NCI-H345 treated with DMSO at 0.1 percent for 48 hours (cell line): ENCODE data around the gene TMEM44.
"Not testable (repeated sequence)": the region's sequence is repeated elsewhere in the genome, so short reads cannot be mapped to it uniquely, and the experiment has no call there.

ENCODE experiments used
- DNase-seq: peaks from one replicate; lab custom pipeline; 2025; ENCODE audit not compliant: unreplicated experiment; lab: John Stamatoyannopoulos, UW

The TMEM44 gene

DNA sequence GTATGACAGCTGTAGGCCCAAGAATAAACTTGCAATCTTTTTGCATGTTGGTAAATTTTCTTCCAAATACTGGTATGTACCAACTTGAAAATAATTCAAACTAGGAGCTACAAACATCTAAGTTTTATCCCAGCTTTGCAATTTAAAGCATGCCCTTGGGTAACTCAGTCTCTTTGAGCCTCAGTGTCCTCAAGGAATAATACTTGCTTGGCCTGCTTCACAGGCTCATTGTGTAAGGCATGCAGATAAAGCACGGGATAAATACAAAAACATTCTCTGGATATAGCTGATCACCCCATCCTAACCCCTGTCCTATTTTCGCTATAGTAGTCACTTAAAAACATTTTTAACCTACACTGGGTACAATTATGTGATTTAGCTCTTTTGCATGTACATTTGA is 9.6 kb upstream of the TMEM44 start:
- no peak for DNase-seq

DNA sequence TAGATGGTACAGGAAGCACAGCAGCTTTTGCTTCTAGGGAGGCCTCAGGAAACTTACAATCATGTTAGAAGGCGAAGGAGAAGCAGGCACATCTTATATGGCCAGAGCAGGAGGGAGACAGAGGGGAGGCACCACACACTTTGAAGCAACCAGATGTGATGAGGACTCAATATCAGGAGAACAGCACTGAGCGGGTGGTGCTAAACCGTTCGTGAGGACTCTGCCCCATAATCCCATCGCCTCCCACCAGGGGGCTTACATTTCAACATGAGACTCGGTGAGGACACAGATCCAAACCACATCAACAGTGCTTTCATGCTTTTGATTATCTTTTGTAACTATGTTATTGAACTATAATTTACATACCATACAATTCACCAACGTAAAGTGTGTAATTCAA is 7.6 kb upstream of the TMEM44 start:
- no peak for DNase-seq

DNA sequence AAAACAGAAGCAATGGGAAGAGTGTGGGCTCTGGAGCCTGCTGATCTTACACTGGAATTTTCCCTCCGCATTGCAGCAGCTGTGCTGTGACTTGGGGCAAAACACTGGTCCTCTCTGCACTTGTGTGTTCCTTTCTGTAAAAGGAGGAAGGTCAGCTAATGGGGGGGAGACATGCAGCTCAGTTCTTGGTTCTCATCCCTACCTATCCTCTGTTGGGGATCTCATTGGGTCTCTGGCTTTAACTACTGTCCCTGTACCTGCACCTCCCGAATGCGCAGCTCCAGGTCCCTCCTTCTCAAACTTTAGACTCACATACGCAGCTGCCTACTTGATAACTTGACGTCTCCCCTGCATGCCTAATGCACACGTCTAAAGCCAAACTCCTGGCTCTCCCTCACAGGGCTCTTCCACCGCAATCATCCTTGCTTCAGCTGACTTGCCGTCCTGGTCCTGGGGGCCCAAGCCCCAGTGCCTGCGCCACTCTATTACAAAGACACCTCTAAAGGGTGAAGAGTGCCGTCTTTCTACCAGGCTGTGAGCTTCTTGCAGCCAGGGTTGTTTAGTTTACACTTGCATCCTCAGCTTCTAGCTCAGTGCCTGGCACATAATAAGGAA is 5.9 kb upstream of the TMEM44 start:
- no peak for DNase-seq

DNA sequence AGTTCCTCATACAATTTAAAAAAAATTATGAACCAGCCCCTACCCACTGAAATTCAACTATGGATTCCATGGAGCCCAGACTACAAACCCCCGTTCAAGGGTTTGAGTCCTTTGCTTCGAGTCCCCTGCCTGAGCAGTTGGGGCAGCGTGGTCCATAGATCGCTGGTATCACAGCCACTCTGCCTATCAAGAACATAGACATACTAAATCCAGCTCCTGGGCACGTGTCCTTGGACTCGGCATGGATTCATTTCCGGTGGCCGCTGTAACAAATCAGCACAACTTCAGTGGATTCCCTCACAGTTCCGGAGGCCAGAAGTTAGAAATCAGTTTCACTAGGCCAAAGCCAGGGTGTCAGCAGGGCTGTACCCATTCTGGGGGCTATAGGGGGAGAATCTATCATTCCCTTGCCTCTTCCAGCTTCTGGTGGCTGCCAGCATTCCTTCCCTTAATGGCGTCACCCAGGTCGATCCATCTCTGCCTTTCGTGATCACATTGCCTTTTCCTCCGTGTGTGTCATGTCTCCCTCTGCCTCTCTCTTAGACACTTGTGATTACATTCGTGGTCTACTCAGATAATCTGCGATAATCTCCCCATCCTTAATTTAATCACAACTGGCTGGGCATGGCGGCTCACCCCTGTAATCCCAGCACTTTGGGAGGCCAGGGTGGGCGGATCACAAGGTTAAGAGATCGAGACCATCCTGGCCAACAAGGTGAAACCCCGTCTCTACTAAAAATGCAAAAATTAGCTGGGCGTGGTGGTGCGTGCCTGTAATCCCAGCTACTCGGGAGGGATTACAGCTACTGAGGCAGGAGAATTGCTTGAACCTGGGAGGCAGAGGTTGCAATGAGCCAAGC is 4.6 kb upstream of the TMEM44 start:
- DNase-seq = no peak

DNA sequence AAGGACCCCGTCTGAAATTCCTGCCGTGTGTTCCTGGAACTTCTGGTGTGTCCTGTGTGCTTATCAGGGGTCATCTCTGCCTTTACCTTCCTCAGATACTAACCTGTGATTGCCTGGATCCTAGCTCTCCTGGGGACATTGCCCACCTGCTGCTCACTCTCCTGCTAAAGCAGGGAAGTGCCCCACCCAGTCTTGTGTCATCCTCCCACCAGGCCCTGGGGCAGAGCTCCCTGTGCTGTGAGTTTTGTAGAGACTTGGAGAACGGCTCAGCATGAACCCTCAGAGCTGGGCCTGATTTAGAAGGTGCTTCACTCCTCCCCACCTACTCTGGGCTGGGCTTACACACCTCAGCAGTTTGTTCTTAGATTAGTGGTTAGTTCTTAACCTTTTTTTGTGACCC is 3.8 kb upstream of the TMEM44 start:
- no peak for DNase-seq

DNA sequence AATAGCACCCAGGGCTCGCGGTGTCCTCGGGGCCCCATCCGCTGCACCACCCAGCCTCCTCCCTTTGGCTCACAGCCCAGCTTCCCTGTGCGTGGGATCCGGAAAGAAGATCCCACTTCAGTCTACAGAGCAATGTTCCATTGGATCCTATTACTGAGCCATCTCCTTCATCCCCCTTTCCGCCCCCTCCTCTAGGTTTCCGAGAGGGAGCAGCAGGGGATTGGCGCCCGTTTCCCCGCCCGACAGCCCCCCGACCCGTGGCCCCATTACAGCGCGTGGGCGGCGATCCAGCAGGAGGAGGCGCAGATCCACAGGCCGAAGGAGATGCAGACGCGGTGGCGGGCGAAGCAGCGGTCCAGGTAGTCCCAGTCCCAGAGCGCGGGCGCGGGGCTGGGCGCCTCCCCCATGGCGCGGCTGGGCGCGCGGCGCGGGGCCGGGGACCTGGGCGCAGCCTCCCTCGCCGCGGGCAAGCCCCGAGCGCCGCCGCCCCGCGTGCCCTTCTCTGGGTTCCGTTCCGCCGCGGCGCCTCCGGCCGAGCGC is 340 bp downstream of the TMEM44 start:
- DNase-seq = peak; percentile 61

DNA sequence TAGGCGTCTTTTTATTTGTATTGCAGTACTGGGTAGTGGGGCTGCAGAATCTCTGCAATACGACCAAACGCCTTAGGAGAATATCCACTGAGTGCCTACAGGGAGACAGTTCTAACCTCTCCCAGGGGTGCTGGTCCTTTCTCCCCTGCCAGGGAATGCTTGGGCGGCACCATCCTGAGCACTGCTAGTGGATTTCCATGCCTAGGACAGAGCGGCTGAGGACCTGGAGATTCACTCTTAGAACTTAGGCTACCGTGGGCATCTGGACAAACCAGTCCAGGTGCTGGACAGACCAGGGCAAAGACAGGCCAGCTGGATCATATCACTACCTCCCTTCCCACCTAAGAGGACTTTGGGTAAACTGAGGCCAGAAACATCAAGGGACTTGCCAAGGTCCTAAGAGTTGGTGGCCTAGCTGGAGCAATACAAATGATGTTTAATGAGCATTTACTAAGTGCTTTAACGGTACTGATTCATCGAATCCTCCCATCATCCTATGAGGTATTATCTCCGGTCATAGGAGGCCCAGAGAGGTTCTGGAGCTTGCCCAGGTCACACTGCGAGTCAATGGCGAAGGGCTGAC is 902 bp downstream of the TMEM44 start:
- no peak for DNase-seq

DNA sequence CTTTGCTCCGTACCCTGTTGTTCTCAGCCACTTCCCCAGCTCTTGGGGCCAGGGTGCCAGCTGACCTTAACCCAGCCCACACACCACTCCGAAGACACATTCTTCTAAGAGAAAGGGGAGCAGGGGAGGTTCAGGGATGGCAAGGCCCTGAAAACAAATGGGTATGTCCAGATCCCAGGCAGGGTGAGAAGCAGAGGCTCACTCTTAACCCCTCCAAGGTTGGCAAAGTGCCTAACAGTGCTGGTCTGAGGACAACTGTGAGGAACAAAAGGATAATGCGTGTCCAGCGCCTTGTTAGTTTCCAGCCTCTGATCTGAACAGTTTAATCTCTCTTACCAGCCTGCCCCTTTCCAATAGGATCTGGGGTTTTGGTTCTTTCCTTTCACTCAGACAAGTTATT is 1.5 kb downstream of the TMEM44 start:
- DNase-seq = no peak

DNA sequence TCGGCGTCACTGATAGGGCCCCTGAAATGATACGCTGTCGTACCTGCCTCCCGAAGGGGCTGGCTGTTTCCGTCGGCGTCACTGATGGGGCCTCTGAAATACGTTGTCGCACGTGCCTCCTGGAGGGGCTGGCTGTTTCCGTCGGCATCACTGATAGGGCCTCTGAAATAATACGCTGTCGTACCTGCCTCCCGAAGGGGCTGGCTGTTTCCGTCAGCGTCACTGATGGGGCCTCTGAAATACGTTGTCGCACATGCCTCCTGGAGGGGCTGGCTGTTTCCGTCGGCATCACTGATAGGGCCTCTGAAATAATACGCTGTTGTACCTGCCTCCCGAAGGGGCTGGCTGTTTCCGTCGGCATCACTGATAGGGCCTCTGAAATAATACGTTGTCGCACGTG is 2.5 kb downstream of the TMEM44 start:
- not testable (repeated sequence) for DNase-seq

DNA sequence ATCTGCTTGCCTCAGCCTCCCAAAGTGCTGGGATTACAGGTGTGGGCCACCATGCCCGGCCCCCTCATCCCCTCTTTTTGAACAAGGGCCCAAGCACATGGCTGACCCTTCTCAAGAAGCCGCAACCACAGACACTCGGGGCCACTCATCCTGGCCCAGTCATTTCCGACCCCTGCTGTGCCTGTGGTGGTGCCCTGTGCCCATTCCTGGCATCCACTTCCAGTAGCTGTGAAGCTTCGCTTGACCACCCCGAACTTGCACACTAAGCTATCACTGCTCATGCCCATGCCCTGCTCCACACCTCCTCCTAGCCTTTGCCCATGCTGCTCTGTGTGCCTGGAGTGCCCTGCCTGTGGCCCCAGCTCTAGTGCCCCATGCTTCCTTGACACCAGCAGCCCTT is 8.3 kb downstream of the TMEM44 start:
- no peak for DNase-seq

DNA sequence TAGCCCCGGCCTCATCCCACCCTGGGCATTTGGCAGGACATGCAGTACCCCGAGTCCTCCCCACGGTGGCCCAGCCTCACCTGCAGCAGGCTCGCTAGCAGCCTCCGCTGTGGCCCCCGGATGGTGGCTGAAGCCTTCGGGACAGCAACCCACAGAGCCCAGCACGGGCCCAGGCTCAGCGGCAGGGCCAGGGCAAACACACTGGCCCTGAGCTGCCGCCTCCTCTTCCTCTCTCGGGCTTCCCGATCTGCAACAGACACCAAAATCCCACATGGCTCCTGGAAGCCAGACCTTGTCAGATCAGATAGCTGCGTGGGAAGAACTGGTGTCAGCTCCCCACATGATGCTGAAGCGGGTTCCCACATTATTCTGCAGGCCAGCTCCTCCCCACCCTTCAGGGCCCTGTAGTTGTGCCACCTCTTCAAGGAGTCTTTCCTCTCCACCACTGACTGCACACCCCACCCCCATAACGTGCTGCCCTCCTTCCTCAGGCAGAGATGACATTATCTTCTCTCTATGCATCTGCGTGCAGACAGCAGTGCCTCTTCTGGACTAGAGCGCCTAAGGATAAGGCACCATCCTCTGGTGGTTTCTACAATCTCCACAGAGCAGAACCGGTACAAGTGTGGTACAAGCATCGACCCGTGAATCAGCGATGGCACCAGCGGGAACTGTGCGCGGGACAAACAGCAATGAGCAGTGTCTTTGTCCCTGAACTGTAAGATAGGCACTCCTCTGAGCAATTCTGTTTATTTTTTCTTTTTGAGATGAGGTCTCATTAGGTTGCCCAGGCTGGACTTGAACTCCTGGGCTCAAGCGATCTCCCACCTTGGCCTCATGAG is 9.5 kb downstream of the TMEM44 start:
- DNase-seq = no peak

DNA sequence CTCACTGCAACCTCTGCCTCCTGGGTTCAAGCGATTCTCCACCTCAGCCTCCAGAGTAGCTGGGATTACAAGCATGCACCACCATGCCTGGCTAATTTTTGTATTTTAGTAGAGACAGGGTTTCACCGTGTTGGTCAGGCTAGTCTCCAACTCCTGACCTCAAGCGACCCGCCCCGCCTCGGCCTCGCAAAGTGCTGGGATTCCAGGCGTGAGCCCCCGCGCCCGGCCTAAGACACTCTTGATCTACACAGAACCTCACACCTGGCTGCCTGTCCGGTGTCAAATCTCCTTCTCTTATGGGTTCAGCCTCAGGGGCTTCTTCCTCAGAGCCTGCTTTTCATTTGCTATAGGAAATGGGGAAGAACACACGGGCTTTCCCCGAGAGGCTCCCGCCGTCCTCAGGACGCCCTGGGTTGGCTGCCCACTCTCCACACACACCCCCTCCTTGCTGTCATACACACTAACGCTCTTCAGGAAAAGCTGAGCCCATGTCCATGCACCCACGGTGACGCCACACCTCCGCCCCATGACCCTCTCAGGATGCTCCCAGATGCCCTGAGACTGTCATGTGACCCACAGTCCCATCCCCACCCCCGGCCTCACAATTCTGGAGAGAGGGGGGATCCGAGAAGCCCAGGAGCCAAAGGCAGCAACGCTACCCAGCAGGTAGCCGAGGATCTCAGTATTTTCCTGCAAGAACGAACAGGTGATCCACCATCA is 10.4 kb downstream of the TMEM44 start:
- no peak for DNase-seq

DNA sequence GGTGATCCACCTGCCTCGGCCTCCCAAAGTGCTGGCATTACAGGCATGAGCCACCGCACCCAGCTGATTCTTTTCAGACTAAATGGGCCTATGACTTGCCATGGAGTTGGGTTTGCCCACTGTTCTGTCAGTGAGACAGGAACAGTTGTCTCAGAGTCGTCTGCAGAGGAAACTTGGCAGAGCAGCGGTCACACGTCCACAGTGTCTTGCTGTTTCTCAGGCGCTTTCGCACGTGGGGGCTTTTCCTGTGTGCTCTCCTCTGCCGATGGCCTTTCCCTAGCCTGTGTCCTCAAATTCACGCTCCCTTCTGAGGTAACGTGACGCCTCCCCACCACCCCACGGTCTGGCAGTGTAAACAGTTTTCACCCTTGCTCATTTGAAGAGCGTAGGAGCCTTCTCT is 11.3 kb downstream of the TMEM44 start:
- no peak for DNase-seq

DNA sequence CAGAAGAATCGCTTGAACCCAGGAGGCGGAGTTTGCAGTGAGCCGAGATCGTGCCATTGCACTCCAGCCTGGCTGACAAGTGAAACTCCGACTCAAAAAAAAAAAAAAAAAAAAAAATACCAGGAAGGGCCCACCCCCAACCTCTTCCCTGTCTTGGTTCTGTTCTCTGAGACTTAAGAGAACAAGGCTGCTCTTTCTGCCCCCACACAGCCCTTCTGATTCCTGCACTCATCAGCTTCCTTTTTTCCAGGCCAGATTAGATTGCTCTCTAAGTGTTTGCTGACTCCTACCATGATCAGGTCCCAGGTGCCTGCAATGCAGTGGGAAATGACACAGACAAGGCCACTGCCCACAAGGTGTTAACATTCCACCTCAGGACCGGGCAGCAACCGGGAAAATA is 13.0 kb downstream of the TMEM44 start:
- DNase-seq = no peak

DNA sequence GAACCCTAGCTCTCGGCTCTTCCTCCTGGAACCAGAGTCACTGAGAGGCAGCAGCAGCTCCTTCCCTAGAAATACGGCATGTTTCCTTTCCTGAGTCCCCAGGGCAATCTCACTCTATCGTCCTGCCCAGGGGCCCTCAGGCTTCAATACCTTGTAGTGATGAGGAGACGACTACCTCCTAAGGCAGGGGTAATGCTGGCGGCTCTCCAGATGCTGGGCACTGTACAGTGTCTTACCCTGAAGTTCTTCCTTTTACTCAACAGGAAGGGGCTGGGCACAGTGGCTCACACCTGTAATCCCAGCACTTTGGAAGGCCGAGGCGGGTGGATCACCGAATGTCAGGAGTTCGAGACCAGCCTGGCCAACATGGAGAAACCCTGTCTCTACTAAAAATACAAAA is 13.5 kb downstream of the TMEM44 start:
- no peak for DNase-seq

DNA sequence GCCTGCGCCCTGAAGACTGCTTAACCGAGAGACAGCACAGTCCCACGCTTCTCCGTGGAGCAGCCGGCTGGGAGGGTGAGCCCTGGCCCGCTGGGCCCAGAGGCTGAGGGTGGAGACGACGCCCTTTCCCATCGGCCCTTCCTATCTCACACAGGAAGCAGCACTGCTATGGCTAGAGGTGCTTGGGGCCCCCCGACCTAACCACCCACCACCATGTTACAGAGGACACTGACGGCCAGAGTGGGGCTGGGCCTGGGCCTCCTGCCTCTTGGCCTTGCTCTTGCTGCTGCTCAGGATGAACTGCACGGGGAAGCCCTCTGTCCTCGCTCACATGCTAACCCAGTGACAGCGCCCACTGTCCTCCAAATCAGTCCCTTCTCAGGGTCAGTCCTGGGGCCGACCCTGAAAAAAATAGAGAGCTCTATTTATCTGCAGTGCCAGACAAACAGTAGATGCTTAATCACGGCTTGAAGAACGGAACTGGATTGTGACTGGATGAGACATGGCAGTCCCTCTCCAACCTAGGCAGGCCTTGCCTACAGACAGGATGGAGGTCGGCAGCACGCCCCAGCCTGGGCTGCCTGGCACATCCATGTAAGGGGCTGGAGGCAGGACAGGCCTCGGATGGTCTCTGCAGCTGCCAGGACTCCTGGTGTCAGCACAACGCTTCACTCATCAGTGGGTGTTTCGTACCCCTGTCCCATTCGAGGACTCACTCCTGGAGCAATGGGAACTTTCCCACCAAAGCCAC is 14.2 kb downstream of the TMEM44 start:
- no peak for DNase-seq

DNA sequence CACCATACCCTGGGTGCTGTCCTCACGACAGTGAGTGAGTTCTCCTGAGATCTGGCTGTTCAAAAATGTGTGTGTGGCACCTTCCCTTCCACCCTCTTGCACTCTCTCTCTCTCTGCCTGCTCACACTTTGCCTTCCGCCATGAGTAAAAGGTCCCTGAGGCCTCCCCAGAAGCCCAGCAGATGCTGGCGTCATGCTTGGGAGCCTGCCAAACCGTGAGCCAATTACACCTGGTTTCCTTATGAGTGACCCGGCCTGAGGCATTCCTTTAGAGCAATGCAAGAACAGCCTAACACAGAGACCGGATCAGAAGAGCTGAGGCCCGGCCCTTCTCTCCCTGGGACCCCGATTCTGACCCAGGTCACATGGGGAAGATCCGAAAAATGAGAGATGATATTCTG is 15.4 kb downstream of the TMEM44 start:
- no peak for DNase-seq

DNA sequence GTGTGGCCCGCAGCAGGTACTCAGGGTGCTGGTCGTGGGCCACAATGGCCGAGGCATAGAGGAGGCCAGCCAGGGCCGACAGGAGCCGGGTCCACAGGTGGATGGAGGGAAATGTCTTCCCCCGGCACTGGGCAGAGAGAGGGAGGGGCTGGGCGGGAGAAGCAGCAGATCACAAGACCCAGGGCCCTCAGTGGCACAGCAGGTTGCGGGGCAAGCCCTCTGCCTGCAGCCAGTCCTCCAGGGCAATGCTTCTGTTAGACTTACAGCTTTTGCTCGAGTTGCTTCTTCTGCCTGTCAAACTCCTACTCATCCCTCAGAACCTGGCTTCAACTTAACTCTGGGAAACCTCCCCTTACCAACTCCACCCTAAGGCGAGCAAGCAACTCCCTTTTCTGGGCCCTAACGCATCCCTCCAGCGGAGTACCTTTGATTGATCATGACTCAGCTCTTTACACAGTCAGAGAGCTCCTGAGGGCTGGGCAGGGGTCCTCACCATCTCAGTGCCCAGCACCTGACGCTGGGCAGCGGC is 16.0 kb downstream of the TMEM44 start:
- DNase-seq = no peak

DNA sequence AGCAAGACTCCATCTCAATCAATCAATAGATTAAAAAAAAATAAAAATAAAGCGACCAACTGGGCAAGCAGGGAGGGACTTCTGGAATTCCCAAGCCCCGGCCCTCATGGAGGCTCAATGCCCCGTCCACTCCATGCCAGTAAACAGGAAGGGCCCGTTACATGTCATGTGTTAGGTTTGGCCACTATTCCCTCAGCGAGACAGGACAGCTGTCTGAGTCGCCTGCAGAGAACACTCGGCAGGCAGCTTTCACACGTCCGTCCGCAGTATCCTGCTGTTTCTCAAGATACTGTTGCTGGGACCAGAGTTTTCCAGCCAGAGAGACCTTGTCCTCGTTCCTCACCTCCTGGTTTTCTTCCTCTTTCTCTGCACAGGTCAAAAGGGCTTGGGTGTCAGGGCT is 18.0 kb downstream of the TMEM44 start:
- no peak for DNase-seq

DNA sequence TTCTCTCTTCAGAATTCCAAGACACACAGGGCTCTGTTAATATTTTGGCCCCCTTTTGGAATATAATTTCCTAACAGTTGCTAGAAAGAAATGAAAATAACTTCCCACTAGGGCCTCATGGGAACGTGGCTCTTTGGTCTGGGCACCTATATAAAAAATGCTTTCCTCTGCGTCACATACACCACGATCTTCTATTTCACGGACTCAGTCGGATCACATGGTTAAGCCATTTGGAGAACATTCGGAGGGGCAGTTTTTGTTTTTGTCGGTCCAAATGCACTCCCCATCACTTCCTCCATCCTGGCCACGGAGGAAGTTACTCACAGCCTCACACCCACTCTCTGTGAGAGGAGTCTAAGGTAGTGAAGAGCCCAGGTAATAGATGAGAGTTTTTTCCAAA is 21.0 kb downstream of the TMEM44 start:
- DNase-seq = no peak
